22Rv1 (cell line): ENCODE measurements around the gene STIM1.

Experiments used
- H3K27ac ChIP-seq: fragments of 450-650 bp; 2 replicates; pipeline ENCODE4 v1.5.1; 2017
- ZFX ChIP-seq: fragments of 450-650 bp; IDR thresholded peaks from 2 replicates; pipeline ENCODE4 v1.6.1; 2017; ENCODE audit warnings: antibody characterized with exemption, borderline replicate concordance
- TF ChIP-seq, protein P1 (sequence below): fragments of 450-650 bp; IDR thresholded peaks from 2 replicates; pipeline ENCODE4 v1.5.1; 2017; ENCODE audit warnings: mild to moderate bottlenecking

Gene STIM1

DNA sequence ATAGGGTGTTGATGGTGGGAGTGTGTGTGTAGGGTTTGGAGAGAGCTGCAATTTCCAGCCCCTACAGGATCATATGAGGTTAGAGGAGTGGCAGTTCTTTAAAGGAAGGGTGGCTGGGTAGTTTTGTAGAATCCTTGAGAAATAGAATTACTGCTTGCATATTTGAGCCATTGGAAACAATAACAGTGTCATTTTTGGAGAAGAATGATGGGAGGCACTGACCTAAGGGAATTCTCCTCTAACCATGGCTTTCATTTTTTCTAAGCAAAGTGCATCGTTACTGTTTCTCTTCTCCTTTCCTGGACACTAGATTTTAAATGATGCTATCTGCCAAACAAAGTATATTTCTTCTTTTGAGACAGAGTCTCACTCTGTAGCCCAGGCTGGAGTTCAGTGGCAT lies 172.3 kb downstream of the STIM1 start:
- H3K27ac ChIP-seq = no peak overlapping the region

DNA sequence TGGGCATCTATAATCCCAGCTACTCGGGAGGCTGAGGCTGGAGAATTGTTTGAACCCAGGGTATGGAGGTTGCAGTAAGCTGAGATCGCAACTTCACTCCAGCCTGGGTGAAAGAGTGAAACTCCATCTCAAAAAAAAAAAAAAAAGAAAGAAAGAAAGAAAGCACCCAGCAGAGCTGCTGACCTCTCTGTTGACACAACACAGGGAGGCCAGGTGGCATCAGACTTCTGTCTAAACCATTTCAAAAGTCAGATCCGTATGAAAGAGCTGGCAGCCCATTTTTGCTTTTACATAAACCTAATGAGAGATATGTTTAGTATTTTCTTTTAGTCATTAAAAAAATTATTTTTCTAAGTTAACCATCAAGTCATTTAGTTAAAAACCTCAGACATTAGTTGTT lies 174.7 kb downstream of the STIM1 start:
- no peak for TF ChIP-seq ZFX
- TF ChIP-seq, protein P1, sequence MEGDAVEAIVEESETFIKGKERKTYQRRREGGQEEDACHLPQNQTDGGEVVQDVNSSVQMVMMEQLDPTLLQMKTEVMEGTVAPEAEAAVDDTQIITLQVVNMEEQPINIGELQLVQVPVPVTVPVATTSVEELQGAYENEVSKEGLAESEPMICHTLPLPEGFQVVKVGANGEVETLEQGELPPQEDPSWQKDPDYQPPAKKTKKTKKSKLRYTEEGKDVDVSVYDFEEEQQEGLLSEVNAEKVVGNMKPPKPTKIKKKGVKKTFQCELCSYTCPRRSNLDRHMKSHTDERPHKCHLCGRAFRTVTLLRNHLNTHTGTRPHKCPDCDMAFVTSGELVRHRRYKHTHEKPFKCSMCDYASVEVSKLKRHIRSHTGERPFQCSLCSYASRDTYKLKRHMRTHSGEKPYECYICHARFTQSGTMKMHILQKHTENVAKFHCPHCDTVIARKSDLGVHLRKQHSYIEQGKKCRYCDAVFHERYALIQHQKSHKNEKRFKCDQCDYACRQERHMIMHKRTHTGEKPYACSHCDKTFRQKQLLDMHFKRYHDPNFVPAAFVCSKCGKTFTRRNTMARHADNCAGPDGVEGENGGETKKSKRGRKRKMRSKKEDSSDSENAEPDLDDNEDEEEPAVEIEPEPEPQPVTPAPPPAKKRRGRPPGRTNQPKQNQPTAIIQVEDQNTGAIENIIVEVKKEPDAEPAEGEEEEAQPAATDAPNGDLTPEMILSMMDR = no peak
- H3K27ac ChIP-seq = no peak overlapping the region

More for the DNA sequence above, 172.3 kb downstream of the STIM1 start:
- TF ChIP-seq, protein P1 = no peak
- no peak for TF ChIP-seq ZFX

DNA sequence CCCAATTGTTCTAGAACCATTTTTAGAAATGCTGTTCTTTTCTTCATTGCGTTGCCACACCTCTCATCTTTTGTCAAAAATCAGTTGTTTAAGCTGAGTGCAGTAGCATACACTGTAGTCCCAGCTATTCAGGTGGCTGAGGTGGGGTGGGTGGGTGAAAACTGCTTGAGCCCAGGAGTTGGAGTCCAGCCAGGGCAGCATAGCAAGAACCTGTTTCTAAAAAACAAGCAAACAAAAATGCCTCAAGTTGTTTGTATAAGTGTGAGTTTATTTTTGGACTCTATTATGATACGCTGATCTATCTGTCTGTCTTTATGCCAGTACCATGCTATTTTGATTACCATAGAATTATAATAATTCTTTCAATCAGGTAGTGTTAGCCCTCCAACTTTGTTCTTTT lies 176.6 kb downstream of the STIM1 start:
- TF ChIP-seq, protein P1 = no peak
- TF ChIP-seq ZFX = no peak
- H3K27ac ChIP-seq = no peak overlapping the region

DNA sequence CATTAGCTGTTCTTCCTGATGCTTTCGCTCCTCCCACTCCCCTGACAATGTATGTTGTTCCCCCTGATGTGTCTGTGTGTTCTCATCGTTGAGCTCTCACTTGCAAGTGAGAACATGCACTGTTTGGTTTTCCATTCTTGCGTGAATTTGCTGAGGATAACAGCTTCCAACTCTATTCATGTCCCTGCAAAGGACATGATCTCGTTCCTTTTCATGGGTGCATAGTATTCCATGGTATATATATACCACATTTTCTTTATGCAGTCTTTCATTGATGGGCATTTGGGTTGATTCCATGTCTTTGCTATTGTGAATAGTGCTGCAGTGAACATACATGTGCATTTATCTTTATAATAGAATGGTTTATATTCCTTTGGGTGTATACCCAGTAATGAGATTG lies 180.5 kb downstream of the STIM1 start:
- no peak overlapping the region for H3K27ac ChIP-seq
- TF ChIP-seq, protein P1 = no peak
- no peak for TF ChIP-seq ZFX

DNA sequence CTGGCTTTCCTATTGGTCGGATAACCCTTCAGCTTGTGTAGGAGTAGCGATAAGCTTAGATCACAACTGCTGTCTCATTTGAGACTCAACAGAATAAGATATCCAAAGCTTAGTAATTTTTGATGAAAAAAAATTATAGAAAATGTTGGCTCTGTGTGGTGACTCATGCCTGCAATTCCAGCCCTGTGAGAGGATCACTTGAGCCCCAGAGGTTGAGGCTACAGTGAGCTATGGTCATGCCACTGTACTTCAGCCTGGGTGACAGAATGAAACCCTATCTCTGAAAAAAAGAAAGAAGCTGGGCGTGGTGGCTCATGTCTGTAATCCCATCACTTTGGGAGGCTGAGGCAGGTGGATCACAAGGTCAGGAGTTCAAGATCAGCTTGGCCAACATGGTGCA lies 183.5 kb downstream of the STIM1 start:
- H3K27ac ChIP-seq = no peak overlapping the region
- no peak for TF ChIP-seq ZFX
- TF ChIP-seq, protein P1 = no peak

DNA sequence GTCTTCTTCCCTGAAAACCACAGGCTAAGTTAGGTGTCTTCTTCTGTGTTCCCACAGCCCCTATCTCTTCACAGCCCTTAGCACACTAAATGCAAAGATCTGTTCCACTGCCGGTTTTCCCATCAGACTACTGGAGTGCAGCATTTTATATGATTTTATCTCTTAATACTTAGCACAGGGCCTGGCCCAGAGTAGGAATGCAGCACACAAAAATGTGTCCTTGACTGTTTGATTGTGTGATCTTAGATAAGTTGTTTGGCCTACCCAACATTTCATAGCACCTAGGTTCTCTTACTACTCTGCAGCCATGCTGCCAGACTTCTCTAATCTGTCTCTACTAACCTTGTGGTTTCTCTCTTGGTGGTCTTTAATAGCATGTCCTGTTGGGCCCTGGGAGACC lies 185.0 kb downstream of the STIM1 start:
- no peak overlapping the region for H3K27ac ChIP-seq
- TF ChIP-seq, protein P1 = no peak
- TF ChIP-seq ZFX = no peak

DNA sequence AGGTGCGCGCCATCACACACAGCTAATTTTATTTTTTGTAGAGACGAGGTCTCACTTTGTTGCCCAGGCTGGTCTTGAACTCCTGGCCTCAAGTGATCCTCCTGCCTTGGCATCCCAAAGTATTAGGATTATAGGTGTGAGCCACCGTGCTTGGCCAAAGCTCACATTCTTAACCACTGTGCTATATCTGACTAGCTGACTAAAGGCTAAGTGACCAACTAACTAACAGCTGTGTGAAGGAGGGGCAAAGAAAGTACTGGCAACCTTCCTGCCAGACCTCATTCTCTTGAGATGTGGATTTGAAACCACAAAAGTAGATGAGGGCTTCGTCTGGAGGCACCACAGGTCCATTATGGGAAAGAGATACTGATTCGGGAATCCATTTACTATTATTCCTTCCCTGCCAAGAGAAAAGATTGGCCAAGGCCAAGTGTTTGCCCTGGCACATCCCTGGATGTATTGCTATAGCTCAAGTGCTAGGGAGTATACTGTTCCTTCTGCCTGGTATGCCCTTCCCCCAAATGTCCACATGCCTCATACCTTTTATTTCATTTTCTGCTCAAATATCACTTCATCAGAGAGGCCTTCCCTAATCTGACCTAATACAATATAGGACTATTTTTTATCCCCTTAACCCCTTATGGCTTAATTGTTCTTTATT lies 186.4 kb downstream of the STIM1 start:
- TF ChIP-seq ZFX = no peak
- TF ChIP-seq, protein P1 = no peak
- H3K27ac ChIP-seq = no peak overlapping the region
